DMS53 treated with DMSO at 0.1 percent for 48 hours (cell line): ENCODE results near the gene TGIF1.
A peak's percentile ranks its signal among the peaks of the same experiment; 100 is the strongest.

ENCODE experiments used
- DNase-seq: peaks from one replicate; lab custom pipeline; 2025; ENCODE audit not compliant: unreplicated experiment; lab: John Stamatoyannopoulos, UW

TGIF1 gene

GRCh38 chr18:3480827-3481573 is 31.0 kb downstream of the TGIF1 start:
- DNase-seq = no peak

DNA sequence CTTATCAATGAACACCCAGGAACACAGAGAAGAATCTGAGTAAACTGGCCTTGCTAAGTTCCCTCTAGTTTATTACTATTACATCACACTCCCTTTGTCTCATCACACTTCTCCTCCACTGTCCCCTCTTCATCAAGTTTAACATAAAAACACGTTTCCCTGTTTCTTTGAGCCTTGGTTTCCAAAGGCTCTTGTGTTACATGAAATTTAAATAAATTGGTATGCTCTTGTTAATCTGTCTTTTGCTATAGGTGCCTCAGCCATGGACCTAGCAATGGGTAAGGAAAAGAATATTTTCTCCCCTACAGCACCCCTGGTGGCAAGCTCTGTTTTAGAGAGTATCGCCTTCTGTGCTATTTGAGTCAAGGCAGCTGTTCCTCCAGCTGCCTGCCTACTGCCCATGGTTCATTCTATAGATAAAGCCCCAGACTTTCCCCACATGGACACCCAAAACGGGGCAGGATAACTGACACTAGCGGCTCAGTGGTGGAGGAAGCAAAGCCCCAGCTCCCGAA is 31.8 kb downstream of the TGIF1 start:
- DNase-seq = peak; percentile 60

GRCh38 chr18:3482258-3482657 is 32.3 kb downstream of the TGIF1 start:
- DNase-seq = no peak

GRCh38 chr18:3485153-3486149 is 35.5 kb downstream of the TGIF1 start:
- DNase-seq = no peak

GRCh38 chr18:3486512-3486911 is 36.5 kb downstream of the TGIF1 start:
- DNase-seq = no peak

DNA sequence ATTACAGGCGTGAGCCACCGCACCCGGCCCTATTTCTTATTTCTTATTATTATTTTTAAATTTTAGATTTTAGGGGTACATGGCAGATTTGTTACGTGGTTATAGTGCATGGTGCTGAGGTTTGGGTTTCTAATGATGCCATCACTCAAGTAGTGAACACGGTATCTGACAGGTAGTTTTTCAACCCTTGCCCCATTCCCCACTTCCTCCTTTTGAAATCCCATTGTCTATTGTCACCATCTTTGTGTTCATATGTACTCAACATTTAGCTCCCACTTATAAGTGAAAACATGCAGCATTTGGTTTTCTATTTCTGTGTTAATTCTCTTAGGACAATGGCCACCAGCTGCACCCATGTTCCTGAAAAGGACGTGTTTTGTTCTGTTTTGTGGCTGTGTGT is 39.5 kb downstream of the TGIF1 start:
- DNase-seq = no peak

- no peak for DNase-seq
Observed at GRCh38 chr18:3491981-3492555, 42.1 kb downstream of the TGIF1 start.

- no peak for DNase-seq
Observed at GRCh38 chr18:3492721-3493120, 42.7 kb downstream of the TGIF1 start.

DNA sequence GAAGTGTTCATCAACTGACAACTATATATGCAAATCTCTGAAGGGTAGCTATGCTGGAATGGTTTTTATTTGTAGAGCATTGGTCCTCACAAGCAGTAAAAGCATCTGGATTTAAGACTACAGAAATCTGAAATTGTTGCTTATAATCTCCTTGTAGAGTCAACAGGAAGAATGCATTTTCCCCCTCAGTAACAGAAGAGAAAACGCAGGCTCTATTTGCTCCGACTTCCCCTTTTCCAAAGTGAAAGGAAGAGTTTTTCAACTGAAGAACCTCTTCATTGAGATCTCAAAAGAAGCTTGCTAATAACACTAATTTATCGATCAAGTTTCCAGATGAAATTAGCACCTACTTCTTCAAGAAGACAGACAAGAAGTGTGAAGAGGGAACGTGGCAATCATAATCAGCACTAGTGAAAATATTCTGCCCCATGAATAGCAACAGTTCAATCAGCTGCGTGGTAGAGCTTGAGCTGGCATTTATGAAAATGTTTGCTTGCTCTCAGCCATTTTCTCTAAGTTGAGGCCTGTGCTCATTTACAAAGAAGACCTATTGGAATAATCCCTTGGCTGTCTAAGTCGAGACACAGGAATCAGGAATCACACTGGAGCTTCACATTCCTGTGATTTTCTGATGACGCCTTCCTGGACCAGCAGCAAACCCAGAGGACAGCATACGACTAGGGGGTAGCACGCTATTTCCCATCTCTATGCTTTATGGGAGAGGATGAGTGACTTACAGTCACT is 43.7 kb downstream of the TGIF1 start:
- DNase-seq = no peak

GRCh38 chr18:3494245-3494526 is 44.2 kb downstream of the TGIF1 start:
- DNase-seq = no peak

DNA sequence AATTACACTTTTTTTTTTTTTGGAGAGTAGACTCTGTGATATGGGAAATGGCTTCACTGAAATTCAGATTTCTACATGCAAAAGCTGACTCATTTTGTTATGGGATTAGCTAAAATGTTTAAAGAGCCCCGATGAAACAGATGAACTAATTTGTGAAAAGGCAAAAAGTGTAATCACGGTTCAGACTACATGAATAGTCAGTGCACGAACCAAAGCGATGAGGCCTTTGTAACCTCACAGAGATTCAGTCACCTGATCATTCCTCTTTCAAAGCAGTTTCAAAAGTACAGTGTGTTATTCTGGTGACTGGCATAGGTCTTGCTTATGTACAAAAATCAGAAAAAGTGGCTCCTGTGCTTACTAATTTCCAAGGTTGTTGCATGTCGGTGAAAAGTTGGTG is 44.6 kb downstream of the TGIF1 start:
- DNase-seq = no peak

- no peak for DNase-seq
Observed at GRCh38 chr18:3495691-3496430, 45.9 kb downstream of the TGIF1 start.

GRCh38 chr18:3498698-3499471 is 48.9 kb downstream of the TGIF1 start:
- DNase-seq = no peak

DNA sequence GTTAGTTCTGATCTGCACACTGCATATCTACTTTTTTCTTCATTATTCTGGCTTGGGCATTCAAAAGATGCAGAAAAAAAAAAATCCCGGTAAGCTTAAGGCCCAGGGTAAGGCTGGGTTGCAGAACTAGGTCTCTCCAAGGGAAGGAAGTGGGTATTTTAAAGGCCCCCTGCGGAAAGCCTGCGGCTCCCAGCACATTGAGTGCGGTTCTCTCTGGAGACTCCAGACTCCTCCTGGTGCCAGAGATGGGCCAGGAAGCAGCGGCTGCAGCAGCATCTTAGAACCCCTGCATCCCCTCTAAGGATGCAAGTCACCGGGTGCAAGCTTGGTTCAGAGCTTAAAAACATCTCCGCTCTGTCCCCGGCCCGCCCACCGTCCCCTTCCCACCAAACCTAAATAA is 49.5 kb downstream of the TGIF1 start:
- no peak for DNase-seq

- DNase-seq = no peak
Observed at GRCh38 chr18:3500016-3500415, 50.0 kb downstream of the TGIF1 start.

DNA sequence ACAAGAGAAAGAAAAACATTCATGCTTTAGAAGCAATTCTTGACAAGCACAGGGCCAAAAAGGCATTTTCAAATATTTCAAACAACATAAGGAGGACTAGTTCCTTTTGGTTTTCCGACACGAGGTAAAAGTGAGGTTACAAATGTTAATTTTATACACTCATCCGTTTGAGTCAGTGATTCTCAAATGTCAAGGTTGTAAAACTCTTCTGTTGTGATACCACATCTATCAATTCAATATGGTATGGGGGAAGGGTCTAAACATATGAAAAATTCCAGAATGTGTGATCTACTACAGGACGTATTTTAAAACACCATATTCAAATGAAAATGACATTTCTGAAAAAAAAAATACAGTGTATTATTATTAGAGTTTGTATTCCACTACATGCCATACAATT is 52.7 kb downstream of the TGIF1 start:
- no peak for DNase-seq

- no peak for DNase-seq
Observed at GRCh38 chr18:3504637-3505036, 54.7 kb downstream of the TGIF1 start.

DNA sequence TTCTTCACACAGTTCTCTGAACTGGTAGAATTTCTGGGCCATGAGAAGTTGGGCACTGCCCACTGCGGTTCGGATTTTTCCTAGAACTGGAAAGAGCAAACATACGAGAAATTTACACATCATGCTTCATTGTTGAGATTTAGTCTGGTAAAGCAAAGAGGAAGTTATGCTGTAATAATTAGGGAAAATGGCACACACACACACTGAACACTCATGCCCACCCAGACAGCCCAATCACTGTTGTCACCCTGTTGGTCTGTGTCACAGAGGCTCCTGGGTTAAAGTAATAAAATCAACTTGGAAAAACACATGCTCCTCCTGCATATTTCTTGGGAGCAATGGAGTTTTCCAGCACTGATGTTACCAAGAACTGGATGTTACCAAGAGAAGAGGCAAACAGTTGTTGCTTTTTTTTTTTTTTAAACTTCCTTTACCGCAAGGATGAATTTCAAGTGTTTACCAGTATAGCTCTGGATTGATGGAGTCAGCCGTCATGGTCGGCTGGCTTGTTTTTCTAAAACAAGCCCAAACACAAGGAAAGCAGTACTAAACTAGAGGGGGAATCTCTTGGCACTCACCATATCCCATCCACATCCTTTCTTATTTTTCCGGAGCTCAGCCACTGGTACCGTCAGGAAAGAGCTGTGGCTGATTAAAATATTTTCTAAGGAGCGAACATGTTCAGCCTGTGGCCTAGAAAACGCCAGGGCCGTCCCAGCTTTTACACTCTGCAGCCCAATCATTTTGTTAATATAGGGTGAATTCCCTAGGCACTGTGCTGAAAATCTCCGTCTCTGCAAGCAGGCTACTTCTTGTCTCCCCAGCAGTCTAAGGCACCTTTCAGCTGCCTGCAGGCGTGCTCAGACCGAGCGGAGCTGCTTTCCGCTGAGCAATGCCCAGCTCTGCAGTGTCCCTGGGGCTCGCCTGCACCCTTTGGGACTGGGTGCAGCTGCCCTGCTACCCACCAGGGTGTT is 58.9 kb downstream of the TGIF1 start:
- DNase-seq = peak; percentile 97
